HG03432 (cell line): Measurements from ENCODE around the gene CLEC4G.
"Not testable (repeated sequence)": the region's sequence is repeated elsewhere in the genome, so short reads cannot be mapped to it uniquely, and the experiment has no call there.

Experiments
- ATAC-seq: cut with Tn5 transposase; IDR thresholded peaks from one replicate; pipeline ENCODE4 v1.9.1; 2021; ENCODE audit warnings: mild to moderate bottlenecking, moderate library complexity; ENCODE audit not compliant: unreplicated experiment

Gene CLEC4G, protein sequence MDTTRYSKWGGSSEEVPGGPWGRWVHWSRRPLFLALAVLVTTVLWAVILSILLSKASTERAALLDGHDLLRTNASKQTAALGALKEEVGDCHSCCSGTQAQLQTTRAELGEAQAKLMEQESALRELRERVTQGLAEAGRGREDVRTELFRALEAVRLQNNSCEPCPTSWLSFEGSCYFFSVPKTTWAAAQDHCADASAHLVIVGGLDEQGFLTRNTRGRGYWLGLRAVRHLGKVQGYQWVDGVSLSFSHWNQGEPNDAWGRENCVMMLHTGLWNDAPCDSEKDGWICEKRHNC

DNA sequence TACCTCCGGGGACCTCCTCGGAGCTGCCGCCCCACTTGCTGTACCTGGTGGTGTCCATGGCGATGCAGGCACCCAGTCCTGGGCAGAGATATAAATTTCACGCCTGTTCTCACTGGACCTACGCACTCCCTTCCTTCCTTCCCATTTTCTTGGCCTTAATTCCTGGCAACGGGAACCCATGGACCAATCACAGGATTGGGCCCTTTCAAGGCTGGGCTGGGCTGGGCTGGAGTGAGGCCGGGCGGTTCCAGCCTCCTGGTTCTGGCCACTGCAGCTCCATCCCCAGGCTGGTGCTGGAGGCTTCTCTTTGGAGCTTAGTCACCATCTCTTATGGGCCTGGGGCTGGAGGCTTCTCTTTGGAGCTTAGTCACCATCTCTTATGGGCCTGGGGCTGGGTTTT lies at the start of gene CLEC4G:
TSS of gene CLEC4G (minus strand) at position 66 of the 400 bp plus-strand sequence. CDS start at position 58, 8 bp downstream.
- ATAC-seq: no peak

- no peak for ATAC-seq
Measured at GRCh38 chr19:7781157-7781556, 49.2 kb upstream of the CLEC4G start.

DNA sequence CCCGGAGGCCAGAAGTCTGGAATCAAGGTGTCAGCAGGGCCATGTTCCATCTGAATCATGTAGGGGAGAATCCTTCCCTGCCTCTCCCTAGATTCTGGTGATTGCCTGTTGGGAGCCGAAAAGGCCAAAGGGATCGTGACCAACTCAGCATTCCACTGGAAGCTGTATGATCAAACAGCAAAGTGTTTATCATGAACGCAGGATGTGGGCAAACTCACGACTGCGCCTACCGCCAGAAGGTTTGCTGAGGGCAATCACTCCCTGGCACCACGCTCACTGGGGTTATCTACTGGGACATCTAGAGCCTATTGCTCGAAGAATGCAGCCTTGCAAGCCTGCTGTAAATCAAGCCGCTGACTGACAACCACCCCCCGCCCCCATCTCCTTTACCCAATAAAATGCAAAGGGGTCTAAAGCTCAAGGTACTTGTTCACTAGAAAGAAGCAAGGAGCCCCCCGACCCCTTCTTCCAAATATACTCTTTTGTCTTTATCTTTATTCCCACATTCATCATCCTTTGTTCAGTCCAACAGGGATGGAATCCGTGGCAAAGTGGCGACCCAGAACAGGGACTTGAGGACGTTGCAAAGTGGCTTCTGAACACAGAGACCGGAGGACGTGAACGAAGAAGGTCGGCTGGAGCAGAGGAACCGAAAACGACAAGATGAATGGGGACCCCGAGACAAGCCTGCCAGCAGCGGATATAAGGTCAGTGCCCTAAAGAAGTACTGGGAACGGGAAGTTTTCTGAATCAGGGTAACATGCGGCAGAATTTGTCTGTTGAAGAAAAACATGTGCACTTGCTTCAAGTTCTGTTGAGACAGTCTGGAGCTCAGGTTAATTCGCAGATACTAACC lies 47.9 kb upstream of the CLEC4G start:
- ATAC-seq: no peak

DNA sequence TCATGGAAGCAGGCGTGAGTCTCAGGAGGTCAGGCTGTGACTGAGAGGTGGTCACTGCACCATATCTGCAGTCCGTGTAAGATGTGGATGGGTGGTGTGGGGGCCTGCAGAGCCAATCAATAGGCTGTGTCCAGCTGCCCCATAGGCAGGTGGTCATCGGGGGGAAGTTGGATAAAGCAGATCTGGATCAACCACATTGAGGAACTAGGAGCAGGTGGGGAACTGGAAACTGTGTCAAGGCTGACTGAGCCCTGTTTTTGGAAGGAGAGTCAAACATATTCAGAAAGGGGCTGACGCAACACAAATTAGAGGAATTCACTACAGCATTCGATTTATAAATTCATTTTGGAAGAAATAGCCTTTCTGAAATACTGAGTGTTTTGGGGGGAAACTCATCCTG lies 46.2 kb upstream of the CLEC4G start:
- no peak for ATAC-seq

GRCh38 chr19:7775761-7776160 lies 43.9 kb upstream of the CLEC4G start:
- no peak for ATAC-seq

GRCh38 chr19:7773841-7774240 lies 41.9 kb upstream of the CLEC4G start:
- ATAC-seq: no peak

DNA sequence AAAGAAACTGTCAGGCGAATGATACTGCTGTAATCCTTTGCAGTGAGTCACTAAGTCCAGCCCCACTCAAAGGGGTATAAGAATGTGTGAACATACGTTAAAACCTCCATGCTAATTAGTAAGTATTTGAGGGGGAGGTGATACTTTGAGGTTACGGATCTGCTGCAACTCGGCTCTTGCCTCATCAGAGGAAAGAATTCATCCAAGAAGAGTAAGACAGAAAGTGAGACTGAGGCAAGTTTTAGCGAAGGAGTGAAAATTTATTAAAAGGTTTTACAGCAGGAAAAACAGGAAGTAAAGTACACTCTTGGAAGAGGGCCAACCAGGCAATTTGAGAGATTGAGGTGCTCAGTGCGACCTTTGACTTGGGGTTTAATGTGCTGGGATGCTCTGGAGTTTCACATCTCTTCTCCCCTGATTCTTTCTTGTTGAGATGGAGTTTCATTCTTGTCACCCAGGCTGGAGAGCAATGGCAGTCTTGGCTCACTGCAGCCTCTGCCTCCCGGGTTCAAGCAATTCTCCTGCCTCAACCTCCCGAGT lies 40.9 kb upstream of the CLEC4G start:
- ATAC-seq: no peak

- ATAC-seq: no peak
Measured at GRCh38 chr19:7771072-7771471, 39.2 kb upstream of the CLEC4G start.

GRCh38 chr19:7769171-7769570 lies 37.3 kb upstream of the CLEC4G start:
- no peak for ATAC-seq

DNA sequence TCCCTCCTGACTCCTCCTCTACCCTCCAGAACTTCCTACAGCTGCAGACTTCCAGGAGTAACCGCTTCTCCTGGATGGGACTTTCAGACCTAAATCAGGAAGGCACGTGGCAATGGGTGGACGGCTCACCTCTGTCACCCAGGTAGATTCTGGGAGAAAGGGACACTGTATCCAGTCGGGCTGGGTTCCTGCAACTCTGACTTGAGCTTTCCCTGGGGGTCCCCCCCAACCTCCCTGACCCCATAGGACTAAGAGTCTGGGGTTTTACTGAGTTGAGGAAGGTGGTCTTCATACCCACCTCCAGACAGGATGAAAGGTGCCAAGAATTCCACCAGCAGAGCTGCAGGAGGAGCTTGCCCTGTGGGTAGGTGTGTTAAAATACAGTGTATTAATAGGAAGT lies 35.6 kb upstream of the CLEC4G start:
- ATAC-seq: no peak

DNA sequence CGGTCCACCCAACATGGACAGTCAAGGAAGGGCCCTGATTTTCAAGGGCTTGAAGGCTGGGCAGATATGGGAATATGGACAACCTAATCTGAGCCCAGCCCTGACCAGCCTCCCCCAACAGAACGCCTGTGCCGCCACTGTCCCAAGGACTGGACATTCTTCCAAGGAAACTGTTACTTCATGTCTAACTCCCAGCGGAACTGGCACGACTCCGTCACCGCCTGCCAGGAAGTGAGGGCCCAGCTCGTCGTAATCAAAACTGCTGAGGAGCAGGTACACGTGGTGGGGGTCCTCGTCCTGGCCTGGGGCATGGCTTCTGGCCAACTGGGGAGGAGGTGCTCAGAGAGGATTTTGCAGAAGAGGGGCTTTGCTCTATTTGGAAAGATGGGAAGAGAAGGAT lies 34.6 kb upstream of the CLEC4G start:
- ATAC-seq: no peak

- ATAC-seq: not testable (repeated sequence)
Measured at GRCh38 chr19:7765043-7765442, 33.1 kb upstream of the CLEC4G start.

- not testable (repeated sequence) for ATAC-seq
Measured at GRCh38 chr19:7764157-7764556, 32.2 kb upstream of the CLEC4G start.

GRCh38 chr19:7763696-7764095 lies 31.8 kb upstream of the CLEC4G start:
- no peak for ATAC-seq

GRCh38 chr19:7762719-7763293 lies 30.9 kb upstream of the CLEC4G start, which contains the start of gene CLEC4M:
Gene CLEC4M (plus strand): TSS chr19:7763243. CDS start chr19:7763267, 24 bp downstream.
- ATAC-seq: no peak

- ATAC-seq: no peak
Measured at GRCh38 chr19:7759156-7759555, 27.2 kb upstream of the CLEC4G start.

GRCh38 chr19:7757358-7757757 lies 25.4 kb upstream of the CLEC4G start:
- no peak for ATAC-seq

GRCh38 chr19:7756258-7756657 lies 24.3 kb upstream of the CLEC4G start:
- no peak for ATAC-seq

- no peak for ATAC-seq
Measured at GRCh38 chr19:7751157-7751783, 19.4 kb upstream of the CLEC4G start.

DNA sequence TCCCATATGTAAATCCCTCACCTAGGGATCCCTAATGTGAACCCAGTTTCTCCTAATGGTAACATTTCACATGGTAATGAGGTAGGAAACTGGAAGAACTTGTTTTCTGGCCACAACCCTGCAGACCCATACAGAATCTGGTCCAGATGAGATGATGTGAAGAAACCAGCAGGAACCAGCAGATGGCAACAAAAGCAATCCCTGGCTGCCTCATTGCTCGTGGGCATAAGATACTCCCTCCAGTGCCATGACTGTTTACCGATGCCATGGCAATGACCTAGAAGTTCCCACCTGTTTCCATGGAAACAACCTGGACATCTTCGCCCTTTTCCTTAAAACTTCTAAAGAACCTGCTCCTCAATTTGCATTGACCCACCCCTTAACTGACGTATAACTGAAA lies 16.8 kb upstream of the CLEC4G start:
- ATAC-seq: no peak

DNA sequence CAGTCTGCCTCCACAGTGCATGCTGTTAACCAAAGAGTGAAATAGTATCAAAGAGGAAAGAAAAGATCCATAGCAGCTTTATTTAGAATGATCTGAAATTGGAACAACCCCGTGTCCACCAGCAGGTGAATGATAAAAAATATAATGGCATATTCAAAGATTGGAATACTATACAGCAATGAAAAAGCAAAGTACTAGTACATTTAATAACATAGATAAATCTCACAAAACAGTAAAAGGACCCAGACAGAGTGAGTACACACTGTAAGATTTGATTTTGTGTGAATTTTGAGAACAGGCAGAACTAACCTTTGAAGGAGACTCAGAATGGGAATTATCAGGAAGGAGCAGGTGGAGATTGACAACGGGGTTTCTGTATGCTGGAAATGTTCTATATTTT lies 16.3 kb upstream of the CLEC4G start:
- no peak for ATAC-seq
